ENCODE data around the gene COX7A2L.
"Not testable (repeated sequence)": the region's sequence is repeated elsewhere in the genome, so short reads cannot be mapped to it uniquely, and the experiment has no call there.

COX7A2L gene

DNA sequence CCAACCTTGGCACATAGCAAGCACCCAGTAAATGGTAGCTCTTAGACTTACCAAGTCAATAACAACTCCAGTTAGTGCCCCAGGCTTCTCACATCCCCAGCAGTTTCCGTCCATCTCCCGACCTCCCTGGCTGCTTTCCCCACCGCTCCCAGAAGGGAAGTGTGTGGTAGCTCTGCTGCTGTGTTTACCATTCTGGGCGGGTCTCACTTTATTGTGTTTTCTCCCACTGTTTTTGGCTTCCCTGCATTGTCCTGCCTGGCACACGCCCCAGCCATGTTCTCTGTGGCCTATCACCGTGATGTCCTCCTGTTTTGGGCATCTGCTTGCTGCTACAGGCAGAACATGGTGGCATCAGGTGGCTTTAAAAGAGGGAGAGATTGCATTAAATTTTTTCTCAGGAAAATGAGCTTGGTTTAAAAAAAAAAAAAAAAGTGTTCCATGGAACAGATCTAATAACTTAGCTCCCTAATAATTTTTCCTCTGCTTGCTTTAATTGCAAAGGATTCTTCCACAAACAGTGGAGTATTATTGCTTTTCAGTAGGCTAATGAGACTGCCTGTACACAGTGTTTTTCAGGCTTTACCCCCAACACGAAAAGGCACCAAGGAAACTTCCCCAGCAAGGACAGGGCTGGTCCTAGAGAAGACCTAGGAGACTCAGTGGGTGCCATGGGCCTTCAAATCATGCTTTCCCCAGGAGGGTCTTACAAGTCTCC is 8.0 kb upstream of the COX7A2L start:
- no peak for DNase-seq (ENCODE audit: low read depth in 2 of 3, low spot score in 2 of 3)

DNA sequence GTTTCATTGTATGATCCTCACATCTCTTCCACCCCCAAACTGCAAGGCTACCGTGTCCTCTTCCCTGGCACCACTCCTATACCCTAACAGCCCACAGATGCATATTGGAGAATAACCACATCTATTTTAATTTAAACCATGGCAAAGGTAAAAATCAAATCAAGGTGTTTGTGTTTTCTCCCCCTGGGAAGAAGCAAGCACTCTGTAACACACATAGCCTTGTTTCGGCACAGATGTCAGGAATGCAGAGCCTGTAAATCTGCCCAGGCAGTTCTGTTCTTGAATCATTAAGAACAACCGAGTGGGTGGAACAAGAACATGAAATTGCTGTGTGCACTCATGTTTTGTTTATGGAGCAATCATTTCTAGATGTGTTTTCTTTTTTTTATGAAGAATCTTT is 6.8 kb upstream of the COX7A2L start:
- no peak for DNase-seq (ENCODE audit: low read depth in 2 of 3, low spot score in 2 of 3)

DNA sequence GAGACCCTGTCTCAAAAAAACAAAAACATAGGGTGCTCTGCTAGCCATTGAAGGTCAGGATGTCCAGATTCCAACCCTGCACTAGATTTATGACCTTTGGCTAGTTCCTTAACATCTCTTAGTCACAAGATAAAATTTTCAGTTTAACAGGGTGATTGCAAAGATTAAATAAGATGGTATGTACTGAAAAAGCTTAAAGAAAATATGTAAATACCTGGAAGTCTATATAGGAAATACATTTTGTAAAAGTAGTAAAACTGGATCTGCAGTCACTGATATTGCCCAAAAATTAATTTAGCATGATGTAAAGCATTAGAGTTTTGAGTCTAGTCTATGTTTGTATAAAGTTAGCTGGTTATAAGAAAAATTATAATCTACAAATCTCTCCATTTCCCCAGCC is 5.4 kb upstream of the COX7A2L start:
- DNase-seq (ENCODE audit: low read depth in 2 of 3, low spot score in 2 of 3) = no peak

DNA sequence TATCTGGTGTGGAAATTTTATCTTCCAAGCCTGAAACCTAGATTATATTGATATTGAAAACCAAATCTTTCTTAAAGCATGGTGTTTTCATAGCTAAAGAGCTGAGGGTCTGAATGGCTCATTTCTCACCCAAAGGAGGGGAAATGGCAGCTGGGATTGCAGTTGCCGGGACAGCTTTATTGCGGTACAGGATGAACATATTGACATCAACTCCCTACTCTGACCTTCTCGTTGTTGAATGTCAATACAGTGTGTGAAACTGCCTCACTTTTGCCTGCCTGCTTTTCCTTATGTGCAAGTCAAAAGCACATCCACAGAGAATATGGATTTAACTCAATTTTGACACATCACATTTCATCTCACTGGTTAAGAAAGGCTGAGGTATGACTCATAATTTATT is 3.6 kb upstream of the COX7A2L start:
- DNase-seq (ENCODE audit: low read depth in 2 of 3, low spot score in 2 of 3) = no peak

DNA sequence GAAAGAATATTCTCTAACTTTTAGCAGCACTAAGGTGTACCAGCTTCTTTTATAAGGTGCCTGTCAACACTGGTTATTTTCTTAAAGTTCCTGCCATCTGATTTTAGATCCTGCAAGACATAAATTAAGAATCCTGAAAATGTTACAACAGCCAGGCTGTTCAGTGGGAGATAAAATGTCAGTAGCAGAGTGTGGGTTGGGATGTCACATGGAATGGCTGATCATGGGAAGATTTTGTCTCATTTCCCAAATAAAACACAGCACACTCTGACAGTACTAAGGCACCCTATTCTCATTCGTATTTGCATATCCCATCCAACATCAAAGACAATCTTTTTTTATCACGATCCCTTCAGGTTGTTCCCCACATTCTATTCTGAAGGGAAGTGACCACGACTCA is 2.4 kb upstream of the COX7A2L start:
- DNase-seq (ENCODE audit: low read depth in 2 of 3, low spot score in 2 of 3) = no peak

DNA sequence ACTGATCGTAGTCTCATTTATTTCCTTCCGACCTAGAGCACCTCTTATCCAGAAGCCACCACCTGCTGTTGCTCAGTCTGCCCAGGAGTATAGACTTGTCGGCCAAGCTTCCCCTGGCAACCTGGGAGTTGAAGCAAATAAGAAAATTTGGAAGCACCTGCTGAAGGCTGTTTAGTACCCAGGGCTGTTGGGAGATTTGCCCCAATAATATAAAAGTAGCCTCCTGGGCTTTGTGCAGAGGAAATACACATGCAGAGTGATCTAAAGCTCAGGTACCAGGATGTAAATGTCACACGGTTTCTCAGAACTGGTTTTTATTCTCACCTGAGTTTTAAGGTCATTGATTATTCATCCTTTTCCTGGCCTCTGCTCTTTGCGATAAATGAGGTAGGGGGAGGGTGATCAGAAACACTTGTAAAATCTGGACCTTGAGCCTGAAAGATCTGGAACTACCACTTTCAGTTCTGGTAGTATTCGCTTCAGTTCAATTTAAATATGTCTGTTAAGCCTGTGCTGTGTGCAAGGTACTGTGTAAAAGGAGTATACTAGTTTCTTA is 789 bp upstream of the COX7A2L start:
- no peak for DNase-seq (ENCODE audit: low read depth in 2 of 3, low spot score in 2 of 3)

DNA sequence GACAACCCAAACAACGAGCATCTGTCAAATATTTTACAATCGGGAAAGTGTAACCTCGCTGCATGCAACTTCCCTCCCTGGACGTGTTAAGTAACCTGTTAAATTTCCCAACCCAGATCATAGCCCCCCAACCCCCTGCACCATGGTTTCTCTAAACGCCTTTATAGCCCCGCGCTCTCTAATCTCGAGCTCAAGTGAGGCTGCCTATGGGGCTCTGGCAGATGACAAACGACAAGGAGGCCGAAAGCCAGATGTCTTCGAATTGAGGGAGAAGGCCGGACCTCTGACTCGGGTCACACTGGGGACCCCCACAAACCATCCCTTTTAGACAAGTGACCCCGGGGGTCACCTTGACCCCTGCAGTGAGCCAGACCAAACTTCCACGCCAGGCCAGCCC is 526 bp downstream of the COX7A2L start:
- no peak for DNase-seq (ENCODE audit: low read depth in 2 of 3, low spot score in 2 of 3)

DNA sequence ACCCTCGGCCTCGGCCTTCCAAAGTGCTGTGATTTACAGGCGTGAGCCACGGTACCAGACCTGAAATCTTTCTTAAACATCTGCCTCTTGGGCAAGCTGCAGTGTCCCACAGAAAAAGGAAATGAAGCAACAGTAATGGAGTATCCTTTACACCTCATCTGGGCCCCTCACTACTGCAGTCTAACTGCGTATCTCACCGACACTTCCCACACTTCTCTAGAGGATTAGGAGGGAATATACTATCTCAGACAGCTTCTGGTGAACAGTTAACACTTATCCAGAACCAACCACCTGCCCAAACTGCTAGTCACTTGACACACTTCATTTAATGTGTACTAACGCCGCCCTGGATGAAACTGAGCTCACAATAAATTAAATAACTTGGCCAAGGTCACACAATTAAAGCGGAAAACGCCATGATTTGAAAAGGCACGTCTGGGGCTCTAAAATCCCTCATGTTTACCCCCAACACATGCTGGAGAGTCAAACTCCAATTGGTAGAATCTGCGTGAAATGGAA is 993 bp downstream of the COX7A2L start:
- no peak for DNase-seq (ENCODE audit: low read depth in 2 of 3, low spot score in 2 of 3)

DNA sequence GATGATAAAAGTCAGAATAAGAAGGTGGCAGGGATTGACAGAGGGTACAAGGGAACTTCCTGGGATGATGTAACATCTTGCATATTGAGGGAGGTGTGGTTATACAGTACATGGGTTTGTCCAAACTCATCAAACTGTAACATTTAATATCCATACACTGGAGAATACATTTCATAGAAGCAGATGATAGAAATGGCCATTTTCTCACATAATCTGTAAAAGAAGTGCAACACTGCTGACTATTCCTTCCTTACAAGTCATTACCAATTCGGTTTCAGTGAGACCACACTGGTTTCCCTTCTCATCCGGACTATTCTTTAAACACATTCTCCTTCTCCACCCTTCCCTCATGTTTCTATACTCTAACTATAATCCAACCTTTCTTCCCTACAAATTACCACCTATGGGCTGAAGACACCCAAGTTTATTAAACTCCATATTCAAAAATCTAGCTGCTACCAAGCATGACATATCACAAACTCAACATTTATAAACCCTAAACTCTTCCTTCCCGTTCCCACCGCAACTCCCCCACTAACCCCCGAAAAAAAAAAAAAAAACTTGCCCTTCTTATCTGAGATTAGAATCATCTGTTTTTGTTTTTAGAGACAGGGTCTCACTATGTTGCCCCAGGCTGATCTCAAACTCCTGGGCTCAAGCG is 1.6 kb downstream of the COX7A2L start:
- no peak for DNase-seq (ENCODE audit: low read depth in 2 of 3, low spot score in 2 of 3)

DNA sequence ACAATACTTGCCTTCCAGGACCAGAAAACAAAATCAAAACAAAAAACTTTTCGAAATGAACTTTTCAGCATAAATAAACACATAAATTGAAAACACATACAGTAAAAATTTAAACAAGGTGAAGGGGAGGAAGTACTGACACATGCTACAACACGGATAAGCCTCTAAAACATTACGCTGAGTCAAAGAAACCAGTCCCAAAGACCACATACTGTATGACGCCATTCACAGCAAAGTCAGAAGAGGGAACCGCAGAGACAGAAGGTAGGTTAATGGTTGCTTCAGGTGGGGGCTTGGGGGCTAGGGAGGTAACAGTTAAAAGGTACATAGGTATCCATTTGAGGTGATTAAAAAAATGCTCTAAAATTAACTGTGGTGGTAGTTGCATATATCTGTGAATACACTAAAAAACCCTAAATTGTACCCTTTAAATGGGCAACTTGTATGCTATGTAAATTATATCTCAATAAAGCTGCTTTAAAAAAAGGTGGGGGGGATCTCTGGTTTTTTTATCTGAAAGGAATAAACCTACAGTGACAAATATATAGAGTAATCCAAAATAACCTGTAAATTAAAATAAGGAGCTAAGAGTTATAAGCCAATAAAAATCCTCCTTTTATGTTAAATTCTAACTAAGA is 7.1 kb downstream of the COX7A2L start:
- no peak for DNase-seq (ENCODE audit: low read depth in 2 of 3, low spot score in 2 of 3)

DNA sequence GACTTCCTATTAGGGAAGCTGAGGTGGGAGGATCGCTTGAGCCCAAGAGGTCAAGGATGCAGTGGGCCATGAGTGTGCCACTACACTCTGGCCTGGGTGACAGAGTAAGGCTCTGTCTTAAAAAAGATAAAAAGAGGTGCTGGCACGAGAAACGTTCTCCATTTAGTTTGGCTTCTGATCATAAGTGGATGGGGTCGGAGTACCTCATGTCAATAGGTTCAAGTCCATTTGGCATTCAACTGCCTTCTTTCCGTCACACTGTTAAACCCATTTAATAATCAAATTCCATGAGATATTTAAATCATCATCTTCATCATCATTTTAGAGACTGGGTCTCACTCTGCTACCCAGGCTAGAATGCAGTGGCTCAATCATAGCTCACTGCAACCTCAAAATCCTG is 9.2 kb downstream of the COX7A2L start:
- DNase-seq (ENCODE audit: low read depth in 2 of 3, low spot score in 2 of 3) = no peak

DNA sequence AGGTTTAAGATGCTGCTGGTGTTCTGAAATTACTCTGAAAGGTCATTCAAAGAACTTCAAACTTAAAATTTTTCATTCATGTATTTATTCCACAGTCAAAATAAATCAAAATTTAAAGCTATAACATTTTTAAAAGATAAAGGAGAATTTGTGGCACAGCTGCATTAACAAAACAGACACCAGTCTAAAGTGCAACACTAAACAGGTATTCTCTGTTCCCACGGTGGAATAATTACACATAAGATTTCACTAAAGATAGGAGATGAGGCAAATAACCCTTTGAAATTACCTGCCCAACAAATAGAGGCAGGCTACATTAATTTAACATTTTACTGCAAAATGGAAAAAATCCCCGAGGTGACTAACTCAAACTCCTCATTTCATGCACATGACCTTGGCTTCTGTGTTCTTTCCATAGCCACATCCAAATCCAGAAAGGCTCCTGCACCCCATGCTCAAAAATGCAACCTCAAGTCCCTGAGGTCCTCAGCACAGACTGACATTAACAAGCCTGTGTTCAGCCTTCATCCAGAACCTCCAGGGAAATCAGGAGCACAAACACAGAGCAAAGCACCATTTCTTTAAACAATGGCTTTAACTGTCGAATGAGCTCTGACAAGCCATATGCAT is 10.5 kb downstream of the COX7A2L start:
- no peak for DNase-seq (ENCODE audit: low read depth in 2 of 3, low spot score in 2 of 3)

DNA sequence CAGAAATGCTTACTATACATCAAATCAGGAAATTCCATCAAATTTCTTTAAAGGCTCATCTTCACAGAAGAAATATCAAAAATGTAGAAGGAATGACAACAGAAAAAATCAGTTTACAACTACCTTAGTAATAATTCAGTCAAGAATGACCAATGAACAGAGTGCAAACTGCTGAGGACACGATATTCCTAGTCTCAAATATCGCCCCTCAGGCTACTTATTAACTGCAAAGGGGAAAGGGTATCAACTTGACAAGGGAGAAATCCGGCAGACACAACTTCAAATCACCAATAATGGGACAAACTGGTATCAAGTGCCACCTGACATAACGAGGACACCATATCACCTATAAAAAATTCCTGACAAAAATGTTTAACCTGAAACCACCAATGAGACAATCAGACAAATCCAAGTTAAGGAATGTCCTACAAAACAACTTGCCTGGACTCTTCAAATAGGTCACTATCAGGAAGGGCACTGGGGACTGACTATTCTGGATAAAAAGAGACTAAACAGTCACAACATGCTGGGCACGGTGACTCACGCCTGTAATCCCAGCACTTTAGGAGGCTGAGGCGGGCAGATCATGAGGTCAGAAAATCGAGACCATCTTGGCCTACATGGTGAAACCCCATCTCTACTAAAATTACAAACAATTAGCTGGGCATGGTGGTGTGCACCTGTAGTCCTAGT is 12.8 kb downstream of the COX7A2L start:
- DNase-seq (ENCODE audit: low read depth in 2 of 3, low spot score in 2 of 3) = no peak

DNA sequence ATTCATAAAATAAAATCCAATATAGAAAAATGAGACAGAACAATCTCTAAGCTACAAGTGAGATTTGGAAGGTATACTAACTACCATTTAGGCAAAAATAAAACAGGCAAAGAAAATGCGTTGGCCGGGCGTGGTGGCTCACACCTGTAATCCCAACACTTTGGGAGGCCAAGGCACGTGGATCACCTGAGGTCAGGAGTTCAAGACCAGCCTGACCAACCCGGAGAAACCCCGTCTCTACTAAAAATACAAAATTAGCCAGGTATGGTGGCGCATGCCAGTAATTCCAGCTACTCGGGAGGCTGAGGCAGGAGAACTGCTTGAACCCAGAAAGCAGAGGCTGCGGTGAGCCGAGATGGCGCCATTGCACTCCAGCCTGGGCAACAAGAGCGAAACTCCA is 13.5 kb downstream of the COX7A2L start:
- not testable (repeated sequence) for DNase-seq (ENCODE audit: low read depth in 2 of 3, low spot score in 2 of 3)

DNA sequence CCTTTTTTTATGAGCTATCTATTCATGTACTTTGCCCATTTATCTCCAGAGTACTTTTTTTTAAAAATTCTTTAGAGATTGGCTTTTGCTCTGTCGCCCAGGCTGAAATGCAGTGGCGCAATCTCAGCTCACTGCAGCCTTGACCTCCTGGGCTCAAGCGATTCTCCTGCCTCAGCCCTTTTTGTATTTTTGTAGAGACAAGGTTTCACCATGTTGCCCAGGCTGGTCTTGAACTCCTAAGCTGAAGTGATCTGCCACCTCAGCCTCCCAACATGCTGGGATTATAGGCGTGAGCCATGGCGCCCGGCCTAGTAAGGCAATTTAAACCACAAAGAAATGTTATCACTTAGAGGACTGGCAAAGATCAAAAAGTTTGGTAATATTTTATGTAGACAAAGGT is 14.2 kb downstream of the COX7A2L start:
- not testable (repeated sequence) for DNase-seq (ENCODE audit: low read depth in 2 of 3, low spot score in 2 of 3)

DNA sequence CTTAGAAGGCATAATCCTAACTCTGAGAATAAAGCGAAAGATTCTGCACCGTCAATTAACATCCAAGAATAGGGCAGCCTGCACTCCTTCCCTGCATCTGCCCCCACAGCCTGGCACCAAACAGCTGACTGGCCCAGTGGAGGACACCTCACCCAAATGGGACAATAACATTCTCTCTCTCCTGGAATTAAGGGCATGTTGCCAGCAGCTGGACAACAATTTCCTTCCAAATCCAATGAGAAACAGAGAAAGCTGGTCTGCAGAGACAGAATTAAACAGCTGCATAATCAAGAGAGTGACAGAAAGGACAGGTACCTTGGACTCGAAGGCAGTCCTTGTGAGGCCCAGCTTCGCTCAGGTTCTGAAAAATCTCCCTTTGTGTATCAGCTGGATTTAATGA is 15.0 kb downstream of the COX7A2L start:
- no peak for DNase-seq (ENCODE audit: low read depth in 2 of 3, low spot score in 2 of 3)

DNA sequence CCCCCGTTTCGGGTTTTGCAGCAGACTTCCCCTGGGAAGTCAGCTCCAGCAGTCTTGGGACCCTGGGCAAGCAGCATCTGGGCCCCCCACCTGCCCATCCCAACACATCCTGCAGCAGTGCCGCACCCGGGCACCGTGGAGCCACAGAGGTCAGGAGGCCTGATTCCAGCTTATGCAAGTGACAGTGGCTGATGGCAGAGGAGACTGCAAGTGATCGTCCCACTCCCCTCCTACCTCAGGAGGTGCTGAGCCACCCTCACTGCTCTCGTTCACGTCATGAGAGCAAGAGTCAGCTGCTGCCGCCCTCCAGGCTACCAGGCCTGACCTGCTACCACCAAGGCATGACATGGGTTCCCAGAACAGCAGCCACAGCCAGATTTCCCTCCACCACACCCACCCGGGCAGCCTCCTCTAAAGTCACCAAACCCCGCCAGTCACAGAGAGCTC is 18.2 kb downstream of the COX7A2L start:
- DNase-seq (ENCODE audit: low read depth in 2 of 3, low spot score in 2 of 3) = no peak

DNA sequence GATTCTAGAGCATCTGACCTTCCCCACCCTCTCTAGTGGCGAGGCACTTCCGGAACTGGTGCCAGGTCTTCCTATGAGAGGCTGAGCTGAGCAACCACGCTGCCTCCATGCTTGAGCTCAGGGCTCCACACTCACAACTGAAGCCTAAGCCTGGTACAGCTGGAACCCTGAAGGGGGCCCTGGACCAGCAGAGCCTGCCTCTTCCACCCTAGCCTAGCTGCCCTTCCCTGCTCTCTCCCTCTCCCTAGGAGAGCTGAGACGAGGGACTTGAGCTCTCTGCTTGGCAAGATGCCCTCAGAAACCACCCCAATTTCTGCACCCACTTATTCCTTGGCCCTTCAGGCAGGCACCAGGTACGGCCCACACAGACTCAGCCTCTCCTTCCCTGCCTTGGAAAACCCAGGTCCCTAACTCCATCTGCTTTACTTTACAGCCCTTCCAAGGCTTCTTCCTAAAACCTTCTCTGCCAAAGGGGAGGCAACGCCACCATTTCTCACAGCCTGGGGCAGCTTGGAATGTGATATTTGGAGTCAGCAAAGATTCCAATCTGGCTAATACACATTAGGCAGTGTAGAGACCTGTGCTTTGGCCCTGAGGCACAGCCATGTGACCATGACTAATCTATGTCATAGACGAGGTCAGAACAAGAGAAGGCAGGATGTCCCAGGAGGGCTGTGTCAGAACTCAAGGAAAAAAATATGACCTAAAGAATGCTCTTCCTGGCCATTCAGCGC is 18.8 kb downstream of the COX7A2L start:
- no peak for DNase-seq (ENCODE audit: low read depth in 2 of 3, low spot score in 2 of 3)

DNA sequence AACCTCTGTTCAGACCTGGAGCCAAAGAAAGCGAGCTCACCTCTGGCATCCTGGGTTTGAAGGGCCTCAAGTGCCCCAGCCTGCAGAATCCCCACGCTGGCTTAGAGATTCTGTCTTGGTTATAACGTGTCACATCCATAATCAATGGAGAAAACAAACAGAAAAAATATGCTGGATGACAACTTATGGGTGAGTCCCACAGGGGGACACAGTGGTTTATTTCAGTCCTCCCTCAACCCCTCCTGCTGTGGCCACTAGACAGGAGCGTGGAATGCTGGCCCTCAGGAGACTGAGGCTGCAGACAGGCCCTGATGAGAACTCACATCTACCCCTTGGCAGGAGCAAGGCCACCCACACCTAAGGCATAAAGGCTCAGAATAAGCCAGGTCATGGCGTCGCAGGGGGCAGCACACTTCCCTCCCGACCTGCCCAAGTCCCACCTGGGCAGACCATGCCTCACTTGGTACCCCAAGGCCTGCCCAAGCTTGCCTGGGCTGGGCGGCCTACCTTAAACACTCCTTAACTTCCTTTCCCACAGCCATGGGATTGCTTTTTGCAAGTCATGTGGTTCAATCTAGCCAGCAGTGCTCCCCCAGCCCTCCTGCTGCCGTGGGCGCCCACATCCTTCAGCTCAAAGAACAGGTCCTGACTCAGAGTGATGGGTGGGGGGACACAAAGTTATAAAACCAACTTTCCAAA is 19.9 kb downstream of the COX7A2L start:
- no peak for DNase-seq (ENCODE audit: low read depth in 2 of 3, low spot score in 2 of 3)

All from activated CD8-positive, alpha-beta memory T cell treated with anti-CD3 and anti-CD28 coated beads for 48 hours (primary cell).